GM18517 (cell line): ENCODE data around the gene CSDE1.

Source experiments
- ATAC-seq: cut with Tn5 transposase; IDR thresholded peaks from one replicate; pipeline ENCODE4 v1.9.1; 2021; ENCODE audit warnings: mild to moderate bottlenecking, moderate library complexity; ENCODE audit not compliant: unreplicated experiment

Gene CSDE1

GRCh38 chr1:114668373-114668772 is 89.4 kb downstream of the CSDE1 start:
- no peak for ATAC-seq

- no peak for ATAC-seq
These were observed 90.8 kb downstream of the CSDE1 start for GRCh38 chr1:114666954-114667353.
